ENCODE results near the gene IL17RA.

The IL17RA gene

GRCh38 chr22:17133137-17133536 lies 48.3 kb downstream of the IL17RA start:
- no peak for TF ChIP-seq CTCF (IDR thresholded peaks at IDR 0.05; ENCODE audit: low read length, missing control alignments)
- H3K4me3 ChIP-seq (replicated peaks; ENCODE audit: low read depth, low read length) = no peak overlapping the region
- no peak for DNase-seq (ENCODE audit: low read depth)

- TF ChIP-seq CTCF (IDR thresholded peaks at IDR 0.05; ENCODE audit: low read length, missing control alignments) = no peak
- H3K4me3 ChIP-seq (replicated peaks; ENCODE audit: low read depth, low read length) = no peak overlapping the region
- DNase-seq (ENCODE audit: low read depth) = no peak
Measured at GRCh38 chr22:17135153-17135760, 50.5 kb downstream of the IL17RA start.

GRCh38 chr22:17137170-17137569 lies 52.4 kb downstream of the IL17RA start:
- DNase-seq (ENCODE audit: low read depth) = no peak
- H3K4me3 ChIP-seq (replicated peaks; ENCODE audit: low read depth, low read length) = no peak overlapping the region
- TF ChIP-seq CTCF (IDR thresholded peaks at IDR 0.05; ENCODE audit: low read length, missing control alignments) = no peak

GRCh38 chr22:17137861-17138425 lies 53.1 kb downstream of the IL17RA start:
- TF ChIP-seq CTCF (IDR thresholded peaks at IDR 0.05; ENCODE audit: low read length, missing control alignments) = no peak
- H3K4me3 ChIP-seq (replicated peaks; ENCODE audit: low read depth, low read length) = no peak overlapping the region
- DNase-seq (ENCODE audit: low read depth) = no peak

GRCh38 chr22:17138513-17138912 lies 53.7 kb downstream of the IL17RA start:
- H3K4me3 ChIP-seq (replicated peaks; ENCODE audit: low read depth, low read length) = no peak overlapping the region

GRCh38 chr22:17140022-17140421 lies 55.2 kb downstream of the IL17RA start:
- no peak for TF ChIP-seq CTCF (IDR thresholded peaks at IDR 0.05; ENCODE audit: low read length, missing control alignments)
- H3K4me3 ChIP-seq (replicated peaks; ENCODE audit: low read depth, low read length) = no peak overlapping the region
- DNase-seq (ENCODE audit: low read depth) = no peak

More at GRCh38 chr22:17138513-17138912, 53.7 kb downstream of the IL17RA start:
- DNase-seq (ENCODE audit: low read depth) = no peak
- no peak for TF ChIP-seq CTCF (IDR thresholded peaks at IDR 0.05; ENCODE audit: low read length, missing control alignments)

Data from fibroblast of pulmonary artery (primary cell).